WI38 (cell line): ENCODE data around the gene MLST8.

ENCODE experiments used
- H3K4me3 ChIP-seq: 2 replicates; pipeline ENCODE4 v1.5.1; 2011; ENCODE audit warnings: low read depth, mild to moderate bottlenecking, control low read depth, low read length
- CTCF ChIP-seq: IDR thresholded peaks from 2 replicates; pipeline ENCODE4 v1.5.1; 2012; ENCODE audit warnings: low read depth, mild to moderate bottlenecking, control low read depth, low read length

The MLST8 gene

GRCh38 chr16:2244926-2245795 is 39.9 kb downstream of the MLST8 start:
- no peak overlapping the region for H3K4me3 ChIP-seq
- TF ChIP-seq CTCF = no peak

- H3K4me3 ChIP-seq = no peak overlapping the region
- no peak for TF ChIP-seq CTCF
Observed at GRCh38 chr16:2246301-2246885, 41.1 kb downstream of the MLST8 start.

GRCh38 chr16:2250652-2251295 is 45.5 kb downstream of the MLST8 start:
- TF ChIP-seq CTCF = no peak
- peak overlapping the region; percentile 68 for H3K4me3 ChIP-seq

- TF ChIP-seq CTCF = peak; percentile 50
- H3K4me3 ChIP-seq = peak within 1 kb of the TSS; percentile 68
Observed at GRCh38 chr16:2251296-2252111, 46.2 kb downstream of the MLST8 start, which contains the start of gene ECI1. TSS of gene ECI1 (minus strand) at chr16:2251587. CDS start at chr16:2251566, 21 bp downstream.

- no peak for TF ChIP-seq CTCF
- no peak overlapping the region for H3K4me3 ChIP-seq
Observed at GRCh38 chr16:2252806-2253148, 47.5 kb downstream of the MLST8 start.

- TF ChIP-seq CTCF = no peak
Observed at GRCh38 chr16:2253293-2253692, 48.0 kb downstream of the MLST8 start.

More at GRCh38 chr16:2253293-2253692, 48.0 kb downstream of the MLST8 start:
- no peak overlapping the region for H3K4me3 ChIP-seq
